Uterus (tissue), 4 donors: ENCODE measurements around the gene MEIS2. TPM values are rescaled to one million over a fixed set of nuclear protein-coding genes. Genes with fewer than 3 reads are reported as not detected.

ENCODE experiments used
- DNase-seq, 2 donors: peaks; one replicate each; pipeline ENCODE4 v3.0.0-alpha.2; 2019 to 2020
- H3K27ac ChIP-seq, 2 donors: fragments of 200-600 bp; sonication (generic); 1 replicate in 1 of 2; 2 replicates in 1 of 2; pipeline ENCODE4 v1.5.1; 2016 to 2018
- H3K27me3 ChIP-seq, 2 donors: fragments of 200-600 bp; sonication (generic); one replicate each; pipeline ENCODE4 v1.5.1; 2018 to 2019; ENCODE audit warnings: control low read depth in 1 of 2
- H3K36me3 ChIP-seq, 2 donors: fragments of 200-600 bp; sonication (generic); one replicate each; pipeline ENCODE4 v1.5.1; 2019; ENCODE audit warnings: control low read depth in 1 of 2
- H3K4me1 ChIP-seq, 2 donors: fragments of 200-600 bp; sonication (generic); one replicate each; pipeline ENCODE4 v1.5.1; 2018 to 2019; ENCODE audit warnings: control low read depth in 1 of 2
- H3K4me3 ChIP-seq, 2 donors: fragments of 200-600 bp; sonication (generic); 1 replicate in 1 of 2; 2 replicates in 1 of 2; pipeline ENCODE4 v1.5.1; 2018 to 2019; ENCODE audit warnings: mild to moderate bottlenecking in 1 of 2
- H3K9me3 ChIP-seq, 2 donors: fragments of 200-600 bp; sonication (generic); one replicate each; pipeline ENCODE4 v1.5.1; 2019; ENCODE audit warnings: control low read depth in 1 of 2
- POLR2A ChIP-seq, 2 donors: fragments of 450-650 bp; IDR thresholded peaks; one replicate each; pipeline ENCODE4 v1.6.1; 2016; ENCODE audit warnings: antibody characterized with exemption in 2 of 2, mild to moderate bottlenecking in 1 of 2, moderate library complexity in 1 of 2
- intact Hi-C: fragments of 100-400 bp; cut with DNase I; formaldehyde crosslinking; loops from one replicate; pipeline ENCODE4 v1.15.1; 2023; ENCODE audit warnings: low total_unique reads
- total RNA-seq, 4 donors: library from RNA; depleted of rRNA in 3 of 4; stranded (reverse); fragments of >200 nt in 3 of 4; gene quantifications; one replicate each; pipeline versions ENCODE4 v1.1.0 to v1.2.4, GENCODE V29; 2014 to 2023
- TF ChIP-seq, protein P1 (sequence below), 4 experiments: fragments of 200-600 bp in 2 of 4; fragments of 450-650 bp in 2 of 4; sonication (generic) in 2 of 4; IDR thresholded peaks; one replicate each; pipeline ENCODE4 v1.5.1; 2016 to 2019; ENCODE audit warnings: antibody characterized with exemption in 4 of 4, mild to moderate bottlenecking in 2 of 4, moderate library complexity in 1 of 4
- donor health status: DM: yes; HTN: yes; CAD: no.

Gene MEIS2
- total RNA-seq, 4 donors from 2014 or later = 84.0 to 184 (median 112) TPM

DNA sequence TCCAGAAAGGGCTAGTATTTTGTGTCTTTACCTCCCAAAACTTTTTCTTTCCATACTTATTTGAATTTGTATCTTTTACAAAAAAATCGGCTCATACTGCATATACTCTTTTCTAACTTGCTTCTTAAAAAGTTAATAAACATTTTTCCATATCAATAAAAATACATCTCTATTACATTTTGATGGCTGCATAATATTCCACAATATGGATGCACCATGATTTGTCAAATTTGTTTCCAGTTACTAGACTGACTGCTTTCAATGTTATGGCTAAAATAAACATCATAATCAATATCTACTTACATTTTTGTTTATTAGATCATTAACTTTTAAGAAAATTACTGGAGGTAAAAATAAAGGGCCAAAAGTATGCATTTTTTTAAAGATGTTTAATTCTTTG is 121.7 kb downstream of the MEIS2 start:
- H3K4me1 ChIP-seq = no peaks in the 10 kb centered on the region
- H3K36me3 ChIP-seq = no peaks in the 10 kb centered on the region
- H3K4me3 ChIP-seq = no peak overlapping the region
- TF ChIP-seq POLR2A (IDR thresholded peaks at IDR 0.05) = no peak
- TF ChIP-seq, protein P1, sequence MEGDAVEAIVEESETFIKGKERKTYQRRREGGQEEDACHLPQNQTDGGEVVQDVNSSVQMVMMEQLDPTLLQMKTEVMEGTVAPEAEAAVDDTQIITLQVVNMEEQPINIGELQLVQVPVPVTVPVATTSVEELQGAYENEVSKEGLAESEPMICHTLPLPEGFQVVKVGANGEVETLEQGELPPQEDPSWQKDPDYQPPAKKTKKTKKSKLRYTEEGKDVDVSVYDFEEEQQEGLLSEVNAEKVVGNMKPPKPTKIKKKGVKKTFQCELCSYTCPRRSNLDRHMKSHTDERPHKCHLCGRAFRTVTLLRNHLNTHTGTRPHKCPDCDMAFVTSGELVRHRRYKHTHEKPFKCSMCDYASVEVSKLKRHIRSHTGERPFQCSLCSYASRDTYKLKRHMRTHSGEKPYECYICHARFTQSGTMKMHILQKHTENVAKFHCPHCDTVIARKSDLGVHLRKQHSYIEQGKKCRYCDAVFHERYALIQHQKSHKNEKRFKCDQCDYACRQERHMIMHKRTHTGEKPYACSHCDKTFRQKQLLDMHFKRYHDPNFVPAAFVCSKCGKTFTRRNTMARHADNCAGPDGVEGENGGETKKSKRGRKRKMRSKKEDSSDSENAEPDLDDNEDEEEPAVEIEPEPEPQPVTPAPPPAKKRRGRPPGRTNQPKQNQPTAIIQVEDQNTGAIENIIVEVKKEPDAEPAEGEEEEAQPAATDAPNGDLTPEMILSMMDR (IDR thresholded peaks at IDR 0.05) = no peak
- DNase-seq = no peak
- no peak overlapping the region for H3K27ac ChIP-seq
- intact Hi-C loops = no loop called here
- no peaks in the 10 kb centered on the region for H3K27me3 ChIP-seq
- H3K9me3 ChIP-seq = no peaks in the 10 kb centered on the region

- intact Hi-C loops = no loop called here
- no peak overlapping the region for H3K4me3 ChIP-seq
- TF ChIP-seq, protein P1 (IDR thresholded peaks at IDR 0.05) = no peak
- TF ChIP-seq POLR2A (IDR thresholded peaks at IDR 0.05) = no peak
- no peaks in the 10 kb centered on the region for H3K4me1 ChIP-seq
- H3K36me3 ChIP-seq = no peaks in the 10 kb centered on the region
- no peak overlapping the region for H3K27ac ChIP-seq
- no peaks in the 10 kb centered on the region for H3K27me3 ChIP-seq
- no peak for DNase-seq
- H3K9me3 ChIP-seq = no peaks in the 10 kb centered on the region
These were observed 122.2 kb downstream of the MEIS2 start for GRCh38 chr15:36978126-36978525.

DNA sequence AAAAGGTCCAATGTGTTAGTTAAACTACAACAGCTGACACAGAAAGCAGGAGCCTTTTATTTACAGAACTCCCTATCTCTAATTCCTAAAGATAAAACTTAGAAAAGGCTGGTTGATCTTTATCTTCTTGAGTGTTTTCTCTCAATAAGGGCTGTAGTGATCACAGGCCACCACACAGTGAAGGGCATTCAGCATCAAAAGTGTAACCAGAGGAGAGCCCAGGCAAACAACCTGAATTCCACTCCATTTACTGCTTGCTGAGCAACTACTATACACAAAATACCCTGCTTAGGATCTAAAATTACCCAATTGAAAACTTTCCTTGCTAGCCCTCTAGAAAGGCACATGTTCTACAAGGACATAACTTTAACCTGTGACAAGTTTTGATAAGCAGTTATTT is 122.7 kb downstream of the MEIS2 start:
- no peak overlapping the region for H3K4me3 ChIP-seq
- TF ChIP-seq, protein P1 (IDR thresholded peaks at IDR 0.05) = no peak
- TF ChIP-seq POLR2A (IDR thresholded peaks at IDR 0.05) = no peak
- no peaks in the 10 kb centered on the region for H3K9me3 ChIP-seq
- H3K27me3 ChIP-seq = no peaks in the 10 kb centered on the region
- intact Hi-C loops = no loop called here
- DNase-seq = no peak
- no peaks in the 10 kb centered on the region for H3K36me3 ChIP-seq
- H3K27ac ChIP-seq = no peak overlapping the region
- no peaks in the 10 kb centered on the region for H3K4me1 ChIP-seq

- Histone ChIP-seq H3K27ac (no peak overlapping the region), H3K4me1 (peaks cover 0 to 5% of the 10 kb centered on the region in 2 donors), H3K36me3 (no peaks in the 10 kb centered on the region), H3K4me3 (no peak overlapping the region), H3K27me3 (no peaks in the 10 kb centered on the region), H3K9me3 (no peaks in the 10 kb centered on the region)
- intact Hi-C loops = no loop called here
- TF ChIP-seq POLR2A (IDR thresholded peaks at IDR 0.05) = no peak
- DNase-seq = no peak
These were observed 127.6 kb downstream of the MEIS2 start for GRCh38 chr15:36972704-36973103.

GRCh38 chr15:36970522-36970921 is 129.8 kb downstream of the MEIS2 start:
- H3K4me3 ChIP-seq = no peak overlapping the region
- intact Hi-C loops = no loop called here
- peaks cover 3 to 5% of the 10 kb centered on the region in 2 donors for H3K4me1 ChIP-seq
- H3K27me3 ChIP-seq = no peaks in the 10 kb centered on the region
- no peak overlapping the region for H3K27ac ChIP-seq
- no peaks in the 10 kb centered on the region for H3K9me3 ChIP-seq
- TF ChIP-seq, protein P1 (IDR thresholded peaks at IDR 0.05) = no peak
- TF ChIP-seq POLR2A (IDR thresholded peaks at IDR 0.05) = no peak
- H3K36me3 ChIP-seq = no peaks in the 10 kb centered on the region
- no peak for DNase-seq

DNA sequence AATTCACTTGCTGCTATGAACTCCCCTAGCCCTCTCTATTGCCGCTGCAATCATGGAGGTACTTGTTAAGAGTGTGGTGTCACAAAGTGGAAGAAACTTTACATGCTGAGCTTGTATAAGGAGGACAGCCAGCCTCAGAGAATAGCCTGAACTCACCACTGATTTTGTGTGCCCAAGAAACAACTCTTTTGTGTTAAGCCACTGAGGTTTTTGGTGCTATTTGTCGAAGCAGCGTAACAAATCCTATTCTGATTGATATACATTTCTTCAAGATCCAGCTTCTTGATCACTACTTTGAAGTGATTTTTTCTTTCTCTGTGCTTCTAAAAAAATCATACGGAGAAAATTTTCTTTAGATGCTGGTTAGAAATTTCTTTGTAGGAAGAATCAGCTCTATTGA is 132.4 kb downstream of the MEIS2 start:
- no peaks in the 10 kb centered on the region for H3K36me3 ChIP-seq
- intact Hi-C loops = no loop called here
- H3K4me3 ChIP-seq = no peak overlapping the region
- no peak for DNase-seq
- H3K4me1 ChIP-seq = peaks cover 3 to 5% of the 10 kb centered on the region in 2 donors
- no peaks in the 10 kb centered on the region for H3K27me3 ChIP-seq
- TF ChIP-seq, protein P1 (IDR thresholded peaks at IDR 0.05) = no peak
- no peak for TF ChIP-seq POLR2A (IDR thresholded peaks at IDR 0.05)
- peak overlapping the region in 1 of 2 donors; percentile 10 for H3K27ac ChIP-seq
- H3K9me3 ChIP-seq = no peaks in the 10 kb centered on the region
